CD14-positive monocyte (primary cell): ENCODE measurements around the gene OLFM2. TPM values are rescaled to one million over a fixed set of nuclear protein-coding genes. Genes with fewer than 3 reads are reported as not detected.

Source experiments
- DNase-seq, 3 donors: peaks; one replicate each; pipeline ENCODE4 v3.0.0-alpha.2; 2011 to 2022
- H2AFZ ChIP-seq: 2 replicates; pipeline ENCODE4 v1.6.0; 2012; ENCODE audit warnings: mild to moderate bottlenecking, low read depth, low read length, inconsistent platforms; ENCODE audit not compliant: insufficient read depth, poor library complexity, severe bottlenecking
- H3K27ac ChIP-seq, 2 donors: 1 replicate in 1 of 2; 2 replicates in 1 of 2; pipeline ENCODE4 v1.5.1; 2012 to 2013; ENCODE audit warnings: low read length in 2 of 2, control low read depth in 1 of 2, inconsistent platforms in 1 of 2, low read depth in 1 of 2, mild to moderate bottlenecking in 1 of 2
- H3K27me3 ChIP-seq, 2 donors: one replicate each; pipeline versions ENCODE4 v1.6.0 to v1.6.1; 2011 to 2013; ENCODE audit warnings: low read length in 2 of 2; ENCODE audit not compliant: control insufficient read depth in 2 of 2, insufficient read depth in 2 of 2
- H3K36me3 ChIP-seq, 2 donors: replicated peaks in 1 of 2; 1 replicate in 1 of 2; 2 replicates in 1 of 2; pipeline versions ENCODE4 v1.5.1 to v1.6.1; 2012 to 2013; ENCODE audit warnings: low read length in 2 of 2, control low read depth in 1 of 2, inconsistent platforms in 1 of 2, mild to moderate bottlenecking in 1 of 2; ENCODE audit not compliant: insufficient read depth in 2 of 2, control insufficient read depth in 1 of 2
- H3K4me1 ChIP-seq, 2 donors: 1 replicate in 1 of 2; 2 replicates in 1 of 2; pipeline versions ENCODE4 v1.5.1 to v1.6.1; 2012 to 2013; ENCODE audit warnings: low read length in 2 of 2, control low read depth in 1 of 2, inconsistent platforms in 1 of 2, mild to moderate bottlenecking in 1 of 2, moderate library complexity in 1 of 2; ENCODE audit not compliant: insufficient read depth in 2 of 2, control insufficient read depth in 1 of 2
- H3K4me2 ChIP-seq: replicated peaks from 2 replicates; pipeline ENCODE3; 2012; ENCODE audit warnings: low read length, moderate library complexity, mild to moderate bottlenecking; ENCODE audit not compliant: poor library complexity, severe bottlenecking; ENCODE audit errors: extremely low read depth
- H3K4me3 ChIP-seq, 3 experiments: fragments of 200-600 bp in 1 of 3; sonication (generic) in 1 of 3; replicated peaks in 1 of 3; 1 replicate in 2 of 3; 2 replicates in 1 of 3; pipeline ENCODE4 v1.5.1; 2011 to 2013; ENCODE audit warnings: low read length in 3 of 3, mild to moderate bottlenecking in 3 of 3, control low read depth in 2 of 3, low read depth in 2 of 3, inconsistent platforms in 1 of 3, moderate library complexity in 1 of 3
- H3K79me2 ChIP-seq: 2 replicates; pipeline ENCODE4 v1.6.0; 2012; ENCODE audit warnings: mild to moderate bottlenecking, control low read depth, inconsistent platforms, low read length, moderate library complexity; ENCODE audit not compliant: insufficient read depth
- H3K9ac ChIP-seq: 2 replicates; pipeline ENCODE4 v1.6.0; 2017; ENCODE audit warnings: low read length, mild to moderate bottlenecking; ENCODE audit not compliant: insufficient read depth, poor library complexity, severe bottlenecking
- H3K9me3 ChIP-seq, 2 donors: replicated peaks in 1 of 2; 1 replicate in 1 of 2; 2 replicates in 1 of 2; pipeline versions ENCODE4 v1.5.1 to v1.6.1; 2012 to 2013; ENCODE audit warnings: low read length in 2 of 2, control low read depth in 1 of 2; ENCODE audit not compliant: control insufficient read depth in 1 of 2, insufficient read depth in 1 of 2
- H4K20me1 ChIP-seq: 2 replicates; pipeline ENCODE4 v1.6.0; 2012; ENCODE audit warnings: mild to moderate bottlenecking, low read length, control low read depth, moderate library complexity; ENCODE audit not compliant: insufficient read depth
- H3K27ac Mint-ChIP-seq, 7 donors: one replicate each; pipeline ENCODE4 v1.8.0; 2020; ENCODE audit warnings: mild to moderate bottlenecking in 7 of 7, mixed read lengths in 7 of 7, moderate library complexity in 6 of 7, inconsistent platforms in 2 of 7
- H3K27me3 Mint-ChIP-seq, 3 donors: one replicate each; pipeline ENCODE4 v1.8.0; 2021 to 2022; ENCODE audit warnings: low read depth in 3 of 3, mild to moderate bottlenecking in 3 of 3, mixed read lengths in 3 of 3, moderate library complexity in 3 of 3, inconsistent platforms in 1 of 3
- H3K36me3 Mint-ChIP-seq, 2 donors: one replicate each; pipeline ENCODE4 v1.8.0; 2020; ENCODE audit warnings: mixed read lengths in 2 of 2, inconsistent platforms in 1 of 2, mild to moderate bottlenecking in 1 of 2
- H3K4me1 Mint-ChIP-seq: one replicate; pipeline ENCODE4 v1.8.0; 2020; ENCODE audit warnings: mild to moderate bottlenecking, mixed read lengths
- H3K4me3 Mint-ChIP-seq, 2 donors: one replicate each; pipeline ENCODE4 v1.8.0; 2020; ENCODE audit warnings: mild to moderate bottlenecking in 2 of 2, mixed read lengths in 2 of 2, moderate library complexity in 1 of 2
- H3K9me3 Mint-ChIP-seq, 7 donors: one replicate each; pipeline ENCODE4 v1.8.0; 2020 to 2022; ENCODE audit warnings: mixed read lengths in 7 of 7, mild to moderate bottlenecking in 6 of 7, moderate library complexity in 6 of 7, inconsistent platforms in 2 of 7
- CTCF ChIP-seq: fragments of 200-600 bp; IDR thresholded peaks from one replicate; pipeline ENCODE4 v1.8.0; 2022; ENCODE audit warnings: antibody characterized with exemption, mild to moderate bottlenecking
- WGBS: methylation state at CpG from one replicate; pipeline ENCODE4 v1.1.5; 2013; ENCODE audit warnings: missing lambda C conversion rate; ENCODE audit not compliant: insufficient coverage; 5-methylcytosine and 5-hydroxymethylcytosine counted together
- intact Hi-C, 2 donors: fragments of 100-400 bp; cut with micrococcal nuclease; formaldehyde crosslinking; loops; one replicate each; pipeline versions ENCODE4 v1.15.0 to v1.15.1; 2023
- polyA plus RNA-seq, 3 donors: library from polyadenylated mRNA; depleted of rRNA in 1 of 3; unstranded in 2 of 3; stranded (reverse) in 1 of 3; fragments of 300-500 nt in 2 of 3; fragments of >200 nt in 1 of 3; fragmentation: Illumina TruSeq in 2 of 3; gene quantifications; 1 replicate in 2 of 3; 2 replicates in 1 of 3; pipeline ENCODE4 v1.2.3, GENCODE V29; 2012 to 2021

The OLFM2 gene
- polyA plus RNA-seq, 3 donors = not detected

- H2AFZ ChIP-seq = no peak overlapping the region
- no peaks in the 10 kb centered on the region for H4K20me1 ChIP-seq
- H3K4me2 ChIP-seq = no peak overlapping the region
- no peaks in the 10 kb centered on the region for H3K79me2 ChIP-seq
- intact Hi-C loops = no loop called here
- peaks cover 0 to 2% (median 0%) of the 10 kb centered on the region in 7 donors for H3K9me3 Mint-ChIP-seq
- no peak for DNase-seq
- no peak overlapping the region for H3K9ac ChIP-seq
- no peaks in the 10 kb centered on the region for H3K36me3 Mint-ChIP-seq
- no peak overlapping the region for H3K27ac ChIP-seq
- no peaks in the 10 kb centered on the region for H3K27me3 ChIP-seq
- peaks cover 14% of the 10 kb centered on the region for H3K4me1 Mint-ChIP-seq
- no peaks in the 10 kb centered on the region for H3K36me3 ChIP-seq
- no peaks in the 10 kb centered on the region for H3K9me3 ChIP-seq
- H3K4me1 ChIP-seq = peaks cover 0 to 12% of the 10 kb centered on the region in 2 donors
- WGBS = 86% methylated on average over 1 of the region's 1 CpG
- H3K4me3 Mint-ChIP-seq = no peak overlapping the region
- TF ChIP-seq CTCF = no peak
- no peak overlapping the region for H3K4me3 ChIP-seq
- peak overlapping the region in 1 of 7 donors; percentile 27 for H3K27ac Mint-ChIP-seq
- H3K27me3 Mint-ChIP-seq = peaks cover 3 to 9% (median 4%) of the 10 kb centered on the region in 3 donors
These were observed 74.8 kb downstream of the OLFM2 start for GRCh38 chr19:9861503-9861902.

- peaks cover 0 to 12% of the 10 kb centered on the region in 2 donors for H3K4me1 ChIP-seq
- H3K9me3 ChIP-seq = no peaks in the 10 kb centered on the region
- no peak overlapping the region for H2AFZ ChIP-seq
- Mint-ChIP-seq H3K9me3 (peaks cover 0 to 2% (median 0%) of the 10 kb centered on the region in 7 donors), H3K36me3 (no peaks in the 10 kb centered on the region), H3K27ac (no peak overlapping the region), H3K4me1 (peaks cover 14% of the 10 kb centered on the region), H3K4me3 (no peak overlapping the region), H3K27me3 (peaks cover 2 to 9% (median 3%) of the 10 kb centered on the region in 3 donors)
- H3K27me3 ChIP-seq = no peaks in the 10 kb centered on the region
- H3K27ac ChIP-seq = no peak overlapping the region
- TF ChIP-seq CTCF = no peak
- H3K4me3 ChIP-seq = no peak overlapping the region
- H3K36me3 ChIP-seq = no peaks in the 10 kb centered on the region
- no peak overlapping the region for H3K9ac ChIP-seq
- intact Hi-C loops = no loop called here
- no peak overlapping the region for H3K4me2 ChIP-seq
- H4K20me1 ChIP-seq = no peaks in the 10 kb centered on the region
- no peak for DNase-seq
- no peaks in the 10 kb centered on the region for H3K79me2 ChIP-seq
- 84% methylated on average over 2 of the region's 8 CpGs for WGBS
These were observed 75.9 kb downstream of the OLFM2 start for GRCh38 chr19:9860407-9860806.
